Endothelial cell of umbilical vein (primary cell): Measurements from ENCODE around the gene LIMD2. TPM values are rescaled to one million over a fixed set of nuclear protein-coding genes. Genes with fewer than 3 reads are reported as not detected.

ENCODE experiments used
- BruUV-seq: library from RNA; stranded (reverse); fragments of 400-500 nt; replicated peaks from 2 replicates; lab custom pipeline; 2021; lab: Mats Ljungman, UMichigan
- CTCF ChIA-PET: fragments of 300-600, 350-600 bp; sonication (Branson Sonifier 250); formaldehyde crosslinking; loops from one replicate; lab custom pipeline; 2021; ENCODE audit warnings: antibody characterized with exemption, inconsistent platforms; lab: Charles Lee
- POLR2A ChIA-PET: fragments of 300-600, 350-600 bp; sonication (Branson Sonifier 250); formaldehyde crosslinking; loops from one replicate; lab custom pipeline; 2021; ENCODE audit warnings: antibody characterized with exemption, inconsistent platforms; lab: Charles Lee
- DNase-seq: peaks from one replicate; pipeline ENCODE4 v3.0.0-alpha.2; 2011; ENCODE audit warnings: low read depth, low spot score
- FAIRE-seq: peaks from 2 replicates; lab custom pipeline; 2011; peaks lifted over from hg19 to GRCh38; lab: Jason Lieb, UNC
- H2AFZ ChIP-seq: 2 replicates; pipeline ENCODE4 v1.6.0; 2012; ENCODE audit warnings: low read depth, low read length, control low read depth, inconsistent platforms
- H3K27ac ChIP-seq: 2 replicates; pipeline ENCODE4 v1.5.1; 2011; ENCODE audit warnings: low read depth, mild to moderate bottlenecking, control low read depth, low read length, moderate library complexity; ENCODE audit not compliant: insufficient read depth
- H3K27me3 ChIP-seq, 2 experiments: 2 replicates each; pipeline versions ENCODE4 v1.6.0 to v1.6.1; 2011; ENCODE audit warnings: low read length in 2 of 2, mixed read lengths in 1 of 2; ENCODE audit not compliant: control insufficient read depth in 2 of 2, insufficient read depth in 2 of 2
- H3K36me3 ChIP-seq, 2 experiments: 2 replicates in 1 of 2; 3 replicates in 1 of 2; pipeline ENCODE4 v1.5.1; 2011; ENCODE audit warnings: low read length in 2 of 2, mild to moderate bottlenecking in 1 of 2, moderate library complexity in 1 of 2; ENCODE audit not compliant: control insufficient read depth in 2 of 2, insufficient read depth in 2 of 2; ENCODE audit errors: extremely low read depth in 1 of 2
- H3K4me1 ChIP-seq: 3 replicates; pipeline ENCODE4 v1.5.1; 2011; ENCODE audit warnings: mild to moderate bottlenecking, low read length; ENCODE audit not compliant: control insufficient read depth, insufficient read depth; ENCODE audit errors: extremely low read depth
- H3K4me2 ChIP-seq: 2 replicates; pipeline ENCODE4 v1.6.1; 2011; ENCODE audit warnings: low read length, control low read depth, mixed read lengths; ENCODE audit not compliant: insufficient read depth
- H3K4me3 ChIP-seq, 3 experiments: fragments of 200-600 bp in 1 of 3; sonication (generic), shearing (Covaris generic) in 1 of 3; replicated peaks in 1 of 3; 2 replicates each; pipeline ENCODE4 v1.5.1; 2011 to 2016; ENCODE audit warnings: control low read depth in 3 of 3, low read length in 3 of 3, mild to moderate bottlenecking in 2 of 3, inconsistent platforms in 1 of 3, low read depth in 1 of 3, moderate library complexity in 1 of 3; ENCODE audit not compliant: insufficient read depth in 1 of 3
- H3K79me2 ChIP-seq: 2 replicates; pipeline ENCODE4 v1.6.0; 2012; ENCODE audit warnings: low read length, inconsistent platforms; ENCODE audit not compliant: control insufficient read depth, insufficient read depth
- H3K9ac ChIP-seq: replicated peaks from 2 replicates; pipeline ENCODE3; 2011; ENCODE audit warnings: low read length, control low read depth; ENCODE audit not compliant: insufficient read depth; ENCODE audit errors: extremely low read depth
- H3K9me1 ChIP-seq: replicated peaks from 3 replicates; pipeline ENCODE4 v1.6.0; 2011; ENCODE audit warnings: mild to moderate bottlenecking, low read length; ENCODE audit not compliant: control insufficient read depth, insufficient read depth; ENCODE audit errors: extremely low read depth
- H3K9me3 ChIP-seq: replicated peaks from 2 replicates; pipeline ENCODE4 v1.5.1; 2012; ENCODE audit warnings: low read length, inconsistent platforms; ENCODE audit not compliant: control insufficient read depth, insufficient read depth
- H4K20me1 ChIP-seq: replicated peaks from 2 replicates; pipeline ENCODE3; 2011; ENCODE audit warnings: mild to moderate bottlenecking, low read length; ENCODE audit not compliant: control insufficient read depth, insufficient read depth; ENCODE audit errors: extremely low read depth
- CTCF ChIP-seq, 2 donors: IDR thresholded peaks; 1 replicate in 1 of 2; 2 replicates in 1 of 2; pipeline ENCODE4 v1.5.1; 2011; ENCODE audit warnings: low read length in 2 of 2, mild to moderate bottlenecking in 2 of 2, moderate library complexity in 2 of 2, control low read depth in 1 of 2, inconsistent platforms in 1 of 2, low read depth in 1 of 2; ENCODE audit not compliant: insufficient read depth in 1 of 2; ENCODE audit errors: extremely low read depth in 1 of 2
- EZH2 ChIP-seq: IDR thresholded peaks from 2 replicates; pipeline ENCODE4 v1.6.1; 2012; ENCODE audit warnings: borderline replicate concordance, low read depth, mild to moderate bottlenecking, moderate library complexity, low read length, inconsistent platforms; ENCODE audit not compliant: severe bottlenecking
- FOS ChIP-seq: IDR thresholded peaks from 2 replicates; pipeline ENCODE4 v1.6.1; 2011; ENCODE audit warnings: mild to moderate bottlenecking, low read length, moderate library complexity, borderline replicate concordance; ENCODE audit not compliant: insufficient read depth
- GATA2 ChIP-seq: IDR thresholded peaks from 2 replicates; pipeline ENCODE4 v1.7.0; 2011; ENCODE audit warnings: low read depth, mild to moderate bottlenecking, moderate library complexity, mixed read lengths, low read length; ENCODE audit not compliant: insufficient read length, insufficient read depth
- JUN ChIP-seq: IDR thresholded peaks from 2 replicates; pipeline ENCODE4 v1.6.1; 2011; ENCODE audit warnings: borderline replicate concordance, low read depth; ENCODE audit not compliant: insufficient read length, insufficient read depth
- MAX ChIP-seq: IDR thresholded peaks from 2 replicates; pipeline ENCODE4 v1.6.1; 2011; ENCODE audit not compliant: insufficient read depth, insufficient read length
- MYC ChIP-seq: IDR thresholded peaks from one replicate; pipeline ENCODE4 v1.6.1; 2011; ENCODE audit warnings: mild to moderate bottlenecking, low read depth, low read length
- POLR2A ChIP-seq: IDR thresholded peaks from 2 replicates; pipeline ENCODE4 v1.6.1; 2012; ENCODE audit warnings: low read depth, mild to moderate bottlenecking, control low read depth, low read length
- POLR2AphosphoS5 ChIP-seq: IDR thresholded peaks from 2 replicates; pipeline ENCODE4 v1.6.1; 2012; ENCODE audit warnings: low read depth, mild to moderate bottlenecking, control low read depth, low read length, moderate library complexity; ENCODE audit not compliant: insufficient read depth
- dilution Hi-C: fragments of 300-500 bp; cut with MboI; formaldehyde crosslinking; loops from one replicate; pipeline ENCODE4 v1.15.0; 2019; ENCODE audit warnings: low sequenced_read_pairs; ENCODE audit not compliant: extremely low pct_ligation_motif_present
- intact Hi-C: fragments of 100-400 bp; cut with micrococcal nuclease; formaldehyde crosslinking; loops from one replicate; pipeline ENCODE4 v1.10.0; 2022
- polyA plus RNA-seq, 4 experiments: library from polyadenylated mRNA; depleted of rRNA in 3 of 4; stranded (reverse) in 3 of 4; unstranded in 1 of 4; fragments of >200 nt; gene quantifications; 2 replicates each; pipeline versions ENCODE4 v1.2.1 to v1.2.3, GENCODE V29; 2011 to 2012; ENCODE audit warnings: missing spikeins in 1 of 4
- total RNA-seq: library from RNA; stranded (reverse); gene quantifications from 2 replicates; pipeline ENCODE4 v1.2.3, GENCODE V29; 2021

The LIMD2 gene
- total and polyA plus RNA-seq, 2 donors (not counting 3 experiments of a cell fraction or from before 2014, with no cell fraction given) = 69.0 to 83.9 TPM

- Histone ChIP-seq H3K4me2 (no peak overlapping the region), H3K9me1 (no peaks in the 10 kb centered on the region), H3K79me2 (peaks cover 1% of the 10 kb centered on the region), H2AFZ (no peak overlapping the region), H3K4me3 (no peak overlapping the region), H4K20me1 (no peaks in the 10 kb centered on the region), H3K36me3 (peaks cover 10 to 30% of the 10 kb centered on the region in 2 experiments), H3K9me3 (no peaks in the 10 kb centered on the region), H3K9ac (no peak overlapping the region), H3K4me1 (no peaks in the 10 kb centered on the region), H3K27ac (no peak overlapping the region), H3K27me3 (no peaks in the 10 kb centered on the region)
- intact Hi-C loops (no loop called here), dilution Hi-C loops (no loop called here)
- ChIA-PET POLR2A (no interaction called here), CTCF (no interaction called here)
- TF ChIP-seq EZH2 = no peak
- no peak for TF ChIP-seq MAX
- no peak for TF ChIP-seq FOS
- TF ChIP-seq MYC = no peak
- TF ChIP-seq JUN = no peak
- no peak for TF ChIP-seq GATA2
- TF ChIP-seq POLR2AphosphoS5 = no peak
- TF ChIP-seq CTCF (IDR thresholded peaks at IDR 0.05; ENCODE audit: extremely low read depth in 1 of 2, insufficient read depth in 1 of 2, low read depth in 1 of 2, low read length in 2 of 2) = no peak
- TF ChIP-seq POLR2A = no peak
- DNase-seq = no peak
- no TSS peak for BruUV-seq
- FAIRE-seq = no peak
Measured at GRCh38 chr17:63649813-63650212, 50.1 kb downstream of the LIMD2 start.
